ENCODE results near the gene LMCD1.

The LMCD1 gene

DNA sequence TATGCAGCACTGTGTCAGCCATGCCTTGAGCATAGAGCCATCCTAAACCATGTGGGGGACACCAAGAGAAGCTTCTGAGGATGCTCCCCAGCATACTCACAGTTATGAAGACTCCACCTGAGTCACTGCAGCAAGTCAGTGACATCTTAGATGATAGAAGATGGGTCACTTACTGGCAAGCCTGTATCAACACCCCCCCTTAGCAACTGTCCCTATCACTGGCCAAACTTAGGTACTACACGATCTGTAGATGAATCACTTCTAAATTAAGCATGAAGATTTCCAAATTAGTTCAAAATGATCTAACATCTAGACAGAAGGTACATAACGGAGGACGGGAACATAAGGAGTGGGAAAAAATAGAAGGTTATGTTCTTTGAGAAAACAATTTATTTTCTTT lies 13.2 kb upstream of the LMCD1 start:
- TF ChIP-seq, protein P1, sequence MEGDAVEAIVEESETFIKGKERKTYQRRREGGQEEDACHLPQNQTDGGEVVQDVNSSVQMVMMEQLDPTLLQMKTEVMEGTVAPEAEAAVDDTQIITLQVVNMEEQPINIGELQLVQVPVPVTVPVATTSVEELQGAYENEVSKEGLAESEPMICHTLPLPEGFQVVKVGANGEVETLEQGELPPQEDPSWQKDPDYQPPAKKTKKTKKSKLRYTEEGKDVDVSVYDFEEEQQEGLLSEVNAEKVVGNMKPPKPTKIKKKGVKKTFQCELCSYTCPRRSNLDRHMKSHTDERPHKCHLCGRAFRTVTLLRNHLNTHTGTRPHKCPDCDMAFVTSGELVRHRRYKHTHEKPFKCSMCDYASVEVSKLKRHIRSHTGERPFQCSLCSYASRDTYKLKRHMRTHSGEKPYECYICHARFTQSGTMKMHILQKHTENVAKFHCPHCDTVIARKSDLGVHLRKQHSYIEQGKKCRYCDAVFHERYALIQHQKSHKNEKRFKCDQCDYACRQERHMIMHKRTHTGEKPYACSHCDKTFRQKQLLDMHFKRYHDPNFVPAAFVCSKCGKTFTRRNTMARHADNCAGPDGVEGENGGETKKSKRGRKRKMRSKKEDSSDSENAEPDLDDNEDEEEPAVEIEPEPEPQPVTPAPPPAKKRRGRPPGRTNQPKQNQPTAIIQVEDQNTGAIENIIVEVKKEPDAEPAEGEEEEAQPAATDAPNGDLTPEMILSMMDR (IDR thresholded peaks at IDR 0.05): peak; percentile 14 to 53
- Histone ChIP-seq H3K9me3 (peaks cover 0 to 4% (median 0%) of the 10 kb centered on the region in 3 donors), H3K27ac (peak overlapping the region; percentile 81 to 88), H3K27me3 (no peaks in the 10 kb centered on the region), H3K4me3 (no peak overlapping the region), H3K36me3 (no peaks in the 10 kb centered on the region), H3K4me1 (peaks cover 0 to 80% (median 40%) of the 10 kb centered on the region in 4 donors)
- intact Hi-C loops (cut with DNase I; ENCODE audit: low total_unique reads): no loop called here
- no peak for DNase-seq

DNA sequence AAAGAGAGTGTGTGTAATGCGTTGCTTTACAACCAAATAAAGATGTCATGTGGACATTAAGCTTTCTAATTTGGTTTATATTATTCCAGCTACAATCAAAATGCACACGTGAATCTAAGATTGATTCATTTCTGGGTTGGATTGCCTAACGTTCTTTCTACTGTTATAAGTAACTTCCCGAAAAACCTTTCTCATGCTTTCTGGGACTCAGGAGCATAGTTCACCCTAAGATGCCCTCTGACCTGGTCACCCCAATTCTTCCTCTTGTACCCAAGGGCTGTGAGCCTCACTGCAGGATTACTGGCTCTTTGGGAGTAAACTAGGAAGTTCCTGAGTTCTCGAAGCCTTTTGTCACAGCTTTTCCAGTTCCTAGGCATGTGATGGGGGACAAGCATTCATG lies 12.7 kb upstream of the LMCD1 start:
- intact Hi-C loops (cut with DNase I; ENCODE audit: low total_unique reads): no loop called here
- Histone ChIP-seq H3K36me3 (no peaks in the 10 kb centered on the region), H3K27me3 (no peaks in the 10 kb centered on the region), H3K27ac (peak overlapping the region; percentile 81 to 88), H3K4me1 (peaks cover 0 to 75% (median 35%) of the 10 kb centered on the region in 4 donors), H3K9me3 (peaks cover 0 to 4% (median 0%) of the 10 kb centered on the region in 3 donors), H3K4me3 (no peak overlapping the region)
- no peak for DNase-seq
- TF ChIP-seq, protein P1 (IDR thresholded peaks at IDR 0.05): no peak

DNA sequence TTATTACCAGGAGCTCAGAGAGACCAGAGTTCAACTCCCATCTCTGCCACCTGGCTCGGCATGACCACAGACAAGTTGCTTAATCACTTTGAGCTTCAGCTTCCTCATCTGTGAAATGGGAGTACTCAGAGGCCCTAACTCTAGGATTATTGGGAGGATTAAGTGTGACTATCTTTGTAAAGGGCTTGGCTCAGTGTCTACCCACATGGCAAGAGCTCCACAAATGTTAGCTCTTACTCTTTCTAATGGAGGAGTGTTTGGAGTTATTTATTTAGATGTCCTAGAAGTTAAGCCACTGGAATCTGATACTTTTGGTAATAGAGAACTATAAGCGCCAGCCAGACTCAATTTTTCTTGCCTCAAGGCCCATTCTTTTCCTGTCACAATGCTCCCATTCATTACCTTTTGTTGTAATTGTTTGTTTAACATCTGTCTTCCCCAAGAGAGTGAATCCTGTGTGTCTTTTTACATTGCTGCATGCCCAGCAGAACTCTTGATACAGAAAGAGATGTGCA lies 12.3 kb upstream of the LMCD1 start:
- no peaks in the 10 kb centered on the region for H3K36me3 ChIP-seq
- DNase-seq: no peak
- peaks cover 0 to 71% (median 33%) of the 10 kb centered on the region in 4 donors for H3K4me1 ChIP-seq
- H3K27me3 ChIP-seq: no peaks in the 10 kb centered on the region
- peak overlapping the region; percentile 81 to 88 for H3K27ac ChIP-seq
- H3K4me3 ChIP-seq: no peak overlapping the region
- TF ChIP-seq, protein P1 (IDR thresholded peaks at IDR 0.05): no peak
- intact Hi-C loops (cut with DNase I; ENCODE audit: low total_unique reads): no loop called here
- peaks cover 0 to 4% (median 0%) of the 10 kb centered on the region in 3 donors for H3K9me3 ChIP-seq

DNA sequence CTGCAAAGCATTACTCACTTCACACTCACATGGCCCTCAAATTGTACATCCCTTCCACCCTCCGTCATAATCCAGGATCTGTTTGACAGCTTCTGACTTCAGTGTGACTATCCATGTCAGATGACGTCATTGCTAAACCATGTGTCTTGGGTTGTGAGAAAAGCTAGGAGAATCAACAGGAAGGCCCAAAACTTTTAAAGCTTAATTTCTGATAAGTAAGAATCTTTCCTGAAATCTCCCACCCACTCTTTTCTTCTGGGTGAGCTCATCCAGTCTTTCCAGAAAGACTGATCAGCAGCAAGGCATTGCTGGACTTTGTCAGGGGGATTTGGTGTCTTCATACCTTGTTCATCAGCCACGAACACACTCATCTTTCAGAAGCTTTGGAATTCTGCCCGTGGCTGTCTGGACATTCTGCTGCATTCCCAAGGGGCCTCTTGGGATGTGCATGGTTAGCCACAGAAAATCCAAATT lies 11.5 kb upstream of the LMCD1 start:
- intact Hi-C loops (cut with DNase I; ENCODE audit: low total_unique reads): no loop called here
- DNase-seq: no peak
- Histone ChIP-seq H3K27me3 (no peaks in the 10 kb centered on the region), H3K9me3 (no peaks in the 10 kb centered on the region), H3K36me3 (no peaks in the 10 kb centered on the region), H3K27ac (peak overlapping the region; percentile 81 to 88), H3K4me1 (peaks cover 0 to 64% (median 33%) of the 10 kb centered on the region in 4 donors), H3K4me3 (no peak overlapping the region)
- TF ChIP-seq, protein P1 (IDR thresholded peaks at IDR 0.05): no peak

DNA sequence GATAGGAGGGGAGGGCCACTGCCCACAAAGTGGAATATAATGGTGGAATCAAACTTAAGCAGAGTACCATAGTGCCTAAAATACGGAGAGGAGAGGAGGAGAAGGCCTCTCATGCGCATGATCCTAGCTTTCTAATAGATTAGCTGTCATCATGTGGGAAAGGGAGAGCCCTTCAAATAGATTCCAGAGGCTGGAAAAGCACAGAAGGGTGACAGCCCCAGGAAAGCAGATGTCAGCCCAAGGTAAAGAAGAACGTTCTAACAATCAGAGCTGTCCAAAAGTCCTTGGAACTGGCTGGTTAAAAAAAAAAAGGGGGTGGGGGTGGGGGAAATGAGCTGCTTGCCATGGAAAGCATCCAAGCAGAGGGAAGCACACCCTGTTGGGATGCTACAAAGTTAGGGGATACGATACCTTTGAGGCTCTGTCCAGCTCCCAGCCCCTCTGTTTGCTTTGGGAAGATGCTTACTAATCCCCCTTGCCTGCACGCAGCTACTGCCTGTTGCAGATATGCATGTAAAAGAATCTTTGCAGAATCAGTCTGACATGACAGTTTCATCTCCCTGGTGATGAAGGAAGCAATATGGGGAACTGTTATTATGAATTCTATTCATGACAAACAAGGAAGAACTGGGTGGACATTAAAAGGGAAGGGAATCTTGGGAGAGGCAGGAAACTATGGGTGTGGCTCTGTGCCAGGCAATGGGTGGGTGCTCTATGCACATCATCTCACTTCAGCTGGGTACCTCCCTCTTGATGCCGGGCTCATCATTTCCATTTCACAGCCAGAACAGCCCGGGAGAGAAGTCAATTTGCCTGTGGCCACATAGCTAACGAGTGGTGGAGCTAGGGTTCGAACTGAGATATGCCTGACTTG lies 10.1 kb upstream of the LMCD1 start:
- H3K27ac ChIP-seq: peak overlapping the region; percentile 81 to 88
- peak in 1 of 2 donors; percentile 69 for DNase-seq
- no peaks in the 10 kb centered on the region for H3K36me3 ChIP-seq
- TF ChIP-seq, protein P1 (IDR thresholded peaks at IDR 0.05): no peak
- H3K27me3 ChIP-seq: no peaks in the 10 kb centered on the region
- intact Hi-C loops (cut with DNase I; ENCODE audit: low total_unique reads): no loop called here
- no peak overlapping the region for H3K4me3 ChIP-seq
- H3K4me1 ChIP-seq: peaks cover 0 to 50% (median 27%) of the 10 kb centered on the region in 4 donors
- no peaks in the 10 kb centered on the region for H3K9me3 ChIP-seq
